HG02970 (cell line): ENCODE measurements around the gene RNF215.

Source experiments
- ATAC-seq: cut with Tn5 transposase; IDR thresholded peaks from one replicate; pipeline ENCODE4 v1.9.1; 2021; ENCODE audit warnings: mild to moderate bottlenecking, moderate library complexity, moderate number of reproducible peaks; ENCODE audit not compliant: unreplicated experiment, low FRiP score

Gene RNF215

GRCh38 chr22:30334646-30335045 is 52.6 kb downstream of the RNF215 start:
- ATAC-seq = no peak

GRCh38 chr22:30333707-30334087 is 53.5 kb downstream of the RNF215 start:
- no peak for ATAC-seq

GRCh38 chr22:30332994-30333706 is 54.1 kb downstream of the RNF215 start:
- ATAC-seq = no peak

GRCh38 chr22:30332551-30332950 is 54.7 kb downstream of the RNF215 start:
- ATAC-seq = no peak
